LNCaP clone FGC (cell line): ENCODE results near the gene BIRC5.
A peak's percentile ranks its signal among the peaks of the same experiment; 100 is the strongest.

Experiments used
- DNase-seq: peaks from one replicate; pipeline ENCODE4 v3.0.0-alpha.2; 2011; ENCODE audit warnings: low read depth
- H3K4me3 ChIP-seq: 2 replicates; pipeline ENCODE4 v1.5.1; 2011; ENCODE audit warnings: mild to moderate bottlenecking, low read depth, low read length, control low read depth
- TF ChIP-seq, protein P1 (sequence below): IDR thresholded peaks from 2 replicates; pipeline ENCODE4 v1.5.1; 2012; ENCODE audit warnings: mild to moderate bottlenecking; ENCODE audit not compliant: control insufficient read depth, insufficient read depth; ENCODE audit errors: extremely low read depth

BIRC5 gene

DNA sequence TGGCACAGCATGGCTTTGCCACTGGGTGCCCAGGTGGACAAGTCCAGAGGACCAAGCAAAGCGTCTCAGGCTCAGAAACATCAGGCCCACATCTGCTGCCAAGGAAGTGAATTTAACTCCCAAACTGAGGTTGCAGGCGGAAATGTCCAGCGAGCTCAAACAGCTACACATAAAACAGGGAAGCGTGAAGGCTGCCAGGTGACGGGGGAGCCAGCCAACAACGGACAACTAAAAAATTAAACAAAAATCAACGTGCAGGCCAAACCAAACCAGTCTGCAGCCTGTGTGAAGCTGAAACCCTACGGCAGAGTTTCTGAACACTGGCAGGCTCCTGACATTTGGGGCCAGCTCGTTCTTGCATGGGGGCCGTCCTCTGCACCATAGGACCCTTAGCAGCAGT lies 29.7 kb upstream of the BIRC5 start:
- H3K4me3 ChIP-seq: peak overlapping the region; percentile 74
- DNase-seq: peak; percentile 91
- TF ChIP-seq, protein P1, sequence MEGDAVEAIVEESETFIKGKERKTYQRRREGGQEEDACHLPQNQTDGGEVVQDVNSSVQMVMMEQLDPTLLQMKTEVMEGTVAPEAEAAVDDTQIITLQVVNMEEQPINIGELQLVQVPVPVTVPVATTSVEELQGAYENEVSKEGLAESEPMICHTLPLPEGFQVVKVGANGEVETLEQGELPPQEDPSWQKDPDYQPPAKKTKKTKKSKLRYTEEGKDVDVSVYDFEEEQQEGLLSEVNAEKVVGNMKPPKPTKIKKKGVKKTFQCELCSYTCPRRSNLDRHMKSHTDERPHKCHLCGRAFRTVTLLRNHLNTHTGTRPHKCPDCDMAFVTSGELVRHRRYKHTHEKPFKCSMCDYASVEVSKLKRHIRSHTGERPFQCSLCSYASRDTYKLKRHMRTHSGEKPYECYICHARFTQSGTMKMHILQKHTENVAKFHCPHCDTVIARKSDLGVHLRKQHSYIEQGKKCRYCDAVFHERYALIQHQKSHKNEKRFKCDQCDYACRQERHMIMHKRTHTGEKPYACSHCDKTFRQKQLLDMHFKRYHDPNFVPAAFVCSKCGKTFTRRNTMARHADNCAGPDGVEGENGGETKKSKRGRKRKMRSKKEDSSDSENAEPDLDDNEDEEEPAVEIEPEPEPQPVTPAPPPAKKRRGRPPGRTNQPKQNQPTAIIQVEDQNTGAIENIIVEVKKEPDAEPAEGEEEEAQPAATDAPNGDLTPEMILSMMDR: no peak

- peak overlapping the region; percentile 74 for H3K4me3 ChIP-seq
- peak; percentile 46 for DNase-seq
- TF ChIP-seq, protein P1: no peak
These were observed 29.2 kb upstream of the BIRC5 start for GRCh38 chr17:78184868-78185267.

GRCh38 chr17:78185981-78186691 lies 27.9 kb upstream of the BIRC5 start:
- TF ChIP-seq, protein P1: no peak
- peak overlapping the region; percentile 74 for H3K4me3 ChIP-seq
- no peak for DNase-seq

DNA sequence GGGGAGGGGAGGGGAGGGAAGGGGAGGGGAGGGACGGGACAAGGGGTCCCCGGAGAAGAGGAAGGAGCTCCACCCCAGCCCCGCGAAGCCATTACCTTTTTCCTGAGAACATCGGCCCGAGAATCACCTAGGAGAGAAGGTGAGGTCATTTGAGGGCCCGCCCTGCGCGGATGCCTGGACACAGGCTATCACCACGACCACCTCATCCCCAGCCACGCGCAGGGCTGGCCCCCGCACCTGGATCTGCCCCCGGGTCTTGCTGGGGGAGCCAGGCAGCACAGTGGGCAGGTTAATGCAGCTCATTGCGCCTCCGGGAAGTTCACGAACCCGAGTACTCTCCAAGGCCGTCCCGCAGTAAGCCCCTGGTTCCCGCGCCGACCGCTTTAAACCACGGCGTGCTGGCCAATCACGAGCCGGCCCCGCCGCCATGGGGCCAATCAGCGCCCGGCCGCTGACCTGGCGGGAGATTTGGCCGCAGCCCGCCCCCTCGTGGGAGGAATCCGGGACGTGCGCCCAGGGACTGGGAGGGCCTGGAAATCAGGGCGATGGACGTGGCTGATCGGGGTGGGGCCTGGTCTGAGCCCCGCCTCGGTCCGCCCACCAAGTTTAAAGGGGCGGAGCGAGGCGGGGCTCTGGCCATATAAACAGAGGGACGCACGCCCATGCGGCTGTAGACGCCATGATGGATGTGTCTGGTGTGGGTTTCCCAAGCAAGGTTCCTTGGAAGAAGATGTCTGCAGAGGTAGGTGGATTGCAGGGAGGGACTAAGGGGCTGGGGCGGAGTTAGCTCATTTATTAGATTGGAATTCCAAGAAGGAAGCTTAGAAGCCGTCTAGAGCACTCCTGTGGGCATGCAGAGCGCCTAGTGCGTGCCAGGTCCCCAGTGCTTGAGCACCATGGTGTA lies 27.1 kb upstream of the BIRC5 start, which contains the start of the genes AFMID and TK1:
Gene AFMID (plus strand): TSS at position 671 of the 904 bp plus-strand sequence. CDS start 9 bp downstream, at position 680.
Gene TK1 (minus strand): TSS at position 361 of the 904 bp plus-strand sequence. CDS start 58 bp downstream, at position 303.
- DNase-seq: peak; percentile 96
- TF ChIP-seq, protein P1: peak; percentile 52
- peak within 1 kb of the TSS; percentile 74 for H3K4me3 ChIP-seq

GRCh38 chr17:78196716-78197115 lies 17.3 kb upstream of the BIRC5 start:
- H3K4me3 ChIP-seq: no peak overlapping the region
- TF ChIP-seq, protein P1: no peak
- DNase-seq: no peak

DNA sequence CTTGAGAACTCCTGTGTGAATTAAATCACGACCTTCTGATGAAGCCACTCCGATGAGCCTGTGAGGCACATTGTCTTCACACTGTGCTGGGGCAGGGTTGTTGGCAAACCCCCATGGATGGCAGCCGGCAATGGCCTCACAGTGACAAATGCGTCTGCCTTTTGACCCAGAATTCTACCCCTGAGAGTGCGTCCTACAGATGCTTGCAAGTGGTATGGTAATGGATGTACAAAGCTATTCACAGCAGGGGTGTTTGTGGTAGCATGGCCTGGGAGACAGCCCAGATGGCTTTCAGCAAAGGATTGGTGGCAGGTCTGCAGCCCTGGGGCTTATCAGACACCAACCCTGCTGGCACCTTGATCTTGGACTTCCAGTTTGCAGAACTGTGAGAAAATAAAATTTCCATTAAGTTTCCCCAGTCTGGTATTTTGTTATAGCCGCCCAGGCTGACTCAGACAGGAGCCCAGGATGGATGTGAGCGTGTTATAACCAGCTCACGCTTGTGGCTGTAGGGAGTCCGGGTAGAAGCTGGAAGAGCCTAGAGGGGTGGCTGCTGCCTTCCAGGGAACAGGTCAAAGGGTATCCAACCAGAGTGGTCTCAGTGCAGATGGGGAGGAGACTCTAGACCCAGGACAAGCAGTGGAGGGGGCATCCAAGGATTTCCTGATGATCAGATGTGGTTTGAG lies 16.8 kb upstream of the BIRC5 start:
- TF ChIP-seq, protein P1: no peak
- H3K4me3 ChIP-seq: no peak overlapping the region
- no peak for DNase-seq
